Measurements from ENCODE around the gene UQCRQ.

Gene UQCRQ

DNA sequence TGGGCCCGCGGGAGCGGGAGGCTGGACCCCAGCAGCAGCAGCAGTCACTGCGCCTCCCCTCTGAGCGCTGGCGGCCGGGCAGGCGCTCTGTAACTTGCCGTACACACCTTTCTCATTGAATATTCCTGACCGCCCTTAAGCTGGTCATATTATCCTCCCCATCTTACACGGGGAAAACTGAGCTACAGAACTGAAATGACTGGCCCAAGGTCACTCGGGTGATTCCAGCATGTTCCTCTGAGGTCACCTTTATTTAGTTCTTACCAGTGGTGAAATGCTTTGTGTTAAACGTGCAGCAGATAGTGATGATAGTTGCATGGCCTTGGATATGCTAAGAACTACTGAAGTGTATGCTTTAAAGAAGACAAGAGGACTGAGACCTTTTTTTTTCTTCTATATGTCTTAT, 607 bp downstream of the UQCRQ start:
- Histone ChIP-seq H3K36me3 (peaks cover 9% of the 10 kb centered on the region), H3K27me3 (peaks cover 14% of the 10 kb centered on the region), H3K4me3 (ENCODE audit: low read depth in 1 of 2, low read length in 1 of 2) (peak overlapping the region; percentile 77 to 94), H3K9me3 (no peaks in the 10 kb centered on the region), H3K27ac (peak overlapping the region; percentile 82), H3K4me1 (ENCODE audit: control insufficient read depth in 1 of 2, insufficient read depth in 1 of 2, low read depth in 1 of 2, low read length in 1 of 2) (peaks cover 13 to 14% of the 10 kb centered on the region in 2 experiments)
- TF ChIP-seq, protein P1, sequence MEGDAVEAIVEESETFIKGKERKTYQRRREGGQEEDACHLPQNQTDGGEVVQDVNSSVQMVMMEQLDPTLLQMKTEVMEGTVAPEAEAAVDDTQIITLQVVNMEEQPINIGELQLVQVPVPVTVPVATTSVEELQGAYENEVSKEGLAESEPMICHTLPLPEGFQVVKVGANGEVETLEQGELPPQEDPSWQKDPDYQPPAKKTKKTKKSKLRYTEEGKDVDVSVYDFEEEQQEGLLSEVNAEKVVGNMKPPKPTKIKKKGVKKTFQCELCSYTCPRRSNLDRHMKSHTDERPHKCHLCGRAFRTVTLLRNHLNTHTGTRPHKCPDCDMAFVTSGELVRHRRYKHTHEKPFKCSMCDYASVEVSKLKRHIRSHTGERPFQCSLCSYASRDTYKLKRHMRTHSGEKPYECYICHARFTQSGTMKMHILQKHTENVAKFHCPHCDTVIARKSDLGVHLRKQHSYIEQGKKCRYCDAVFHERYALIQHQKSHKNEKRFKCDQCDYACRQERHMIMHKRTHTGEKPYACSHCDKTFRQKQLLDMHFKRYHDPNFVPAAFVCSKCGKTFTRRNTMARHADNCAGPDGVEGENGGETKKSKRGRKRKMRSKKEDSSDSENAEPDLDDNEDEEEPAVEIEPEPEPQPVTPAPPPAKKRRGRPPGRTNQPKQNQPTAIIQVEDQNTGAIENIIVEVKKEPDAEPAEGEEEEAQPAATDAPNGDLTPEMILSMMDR (IDR thresholded peaks at IDR 0.05): no peak

- Histone ChIP-seq H3K4me1 (ENCODE audit: control insufficient read depth in 1 of 2, insufficient read depth in 1 of 2, low read depth in 1 of 2, low read length in 1 of 2) (peaks cover 13 to 14% of the 10 kb centered on the region in 2 experiments), H3K4me3 (ENCODE audit: low read depth in 1 of 2, low read length in 1 of 2) (no peak overlapping the region), H3K27me3 (peaks cover 5% of the 10 kb centered on the region), H3K36me3 (peaks cover 15% of the 10 kb centered on the region), H3K9me3 (no peaks in the 10 kb centered on the region), H3K27ac (no peak overlapping the region)
- TF ChIP-seq, protein P1 (IDR thresholded peaks at IDR 0.05): no peak
Measured at GRCh38 chr5:132868754-132869153, 2.3 kb downstream of the UQCRQ start.

DNA sequence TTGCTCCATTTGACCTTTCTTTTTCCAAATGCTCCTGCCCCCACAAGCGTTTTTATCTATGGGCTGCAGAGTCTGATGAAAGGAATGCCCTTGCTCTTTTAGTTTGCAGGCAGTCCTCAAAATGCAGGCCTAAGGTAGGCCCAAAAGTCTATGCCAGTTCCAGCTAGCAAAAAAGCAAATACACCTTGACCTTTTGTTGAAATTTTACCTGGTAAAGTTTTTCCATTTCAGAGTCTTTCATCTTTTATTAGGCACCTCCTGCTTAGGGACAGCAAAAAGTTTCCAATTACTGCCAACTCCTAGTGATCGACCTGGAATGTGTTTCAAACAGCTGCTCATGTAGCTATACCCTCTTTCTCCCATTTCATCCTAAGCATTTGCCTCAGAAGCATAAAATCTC, 4.4 kb downstream of the UQCRQ start:
- peaks cover 24% of the 10 kb centered on the region for H3K36me3 ChIP-seq
- no peak overlapping the region for H3K4me3 ChIP-seq (ENCODE audit: low read depth in 1 of 2, low read length in 1 of 2)
- peaks cover 9 to 10% of the 10 kb centered on the region in 2 experiments for H3K4me1 ChIP-seq (ENCODE audit: control insufficient read depth in 1 of 2, insufficient read depth in 1 of 2, low read depth in 1 of 2, low read length in 1 of 2)
- H3K9me3 ChIP-seq: no peaks in the 10 kb centered on the region
- TF ChIP-seq, protein P1 (IDR thresholded peaks at IDR 0.05): no peak
- no peaks in the 10 kb centered on the region for H3K27me3 ChIP-seq
- no peak overlapping the region for H3K27ac ChIP-seq

GRCh38 chr5:132871459-132872284, 5.2 kb downstream of the UQCRQ start:
- H3K4me3 ChIP-seq (ENCODE audit: low read depth in 1 of 2, low read length in 1 of 2): no peak overlapping the region
- peaks cover 5 to 7% of the 10 kb centered on the region in 2 experiments for H3K4me1 ChIP-seq (ENCODE audit: control insufficient read depth in 1 of 2, insufficient read depth in 1 of 2, low read depth in 1 of 2, low read length in 1 of 2)
- TF ChIP-seq, protein P1 (IDR thresholded peaks at IDR 0.05): no peak
- H3K9me3 ChIP-seq: no peaks in the 10 kb centered on the region
- no peak overlapping the region for H3K27ac ChIP-seq
- H3K27me3 ChIP-seq: no peaks in the 10 kb centered on the region
- peaks cover 31% of the 10 kb centered on the region for H3K36me3 ChIP-seq

DNA sequence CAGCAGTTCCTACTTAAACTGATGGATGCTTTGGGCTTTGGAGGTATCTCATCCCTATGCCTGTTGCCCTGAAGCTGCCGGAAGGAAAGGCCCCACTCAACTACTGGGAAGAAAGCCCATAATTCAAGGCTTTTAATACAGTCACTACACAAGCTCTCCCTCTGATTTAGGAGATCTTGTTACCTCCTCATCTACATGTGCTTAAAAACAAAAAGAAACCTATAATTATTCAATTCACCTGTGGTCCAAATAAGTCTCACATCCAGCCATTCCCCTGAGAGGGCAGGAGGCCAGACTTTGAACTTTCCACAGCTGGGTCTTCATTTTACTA, 6.3 kb downstream of the UQCRQ start:
- Histone ChIP-seq H3K27ac (no peak overlapping the region), H3K27me3 (no peaks in the 10 kb centered on the region), H3K4me1 (ENCODE audit: control insufficient read depth in 1 of 2, insufficient read depth in 1 of 2, low read depth in 1 of 2, low read length in 1 of 2) (no peaks in the 10 kb centered on the region), H3K4me3 (ENCODE audit: low read depth in 1 of 2, low read length in 1 of 2) (no peak overlapping the region), H3K36me3 (peaks cover 42% of the 10 kb centered on the region), H3K9me3 (no peaks in the 10 kb centered on the region)
- TF ChIP-seq, protein P1 (IDR thresholded peaks at IDR 0.05): no peak

All from neutrophil (primary cell).